Endothelial cell (in vitro differentiated cells): ENCODE measurements around the gene RNF126. TPM values are rescaled to one million over a fixed set of nuclear protein-coding genes. Genes with fewer than 3 reads are reported as not detected.
A peak's percentile ranks its signal among the peaks of the same experiment; 100 is the strongest.
"Not testable (repeated sequence)": the region's sequence is repeated elsewhere in the genome, so short reads cannot be mapped to it uniquely, and the experiment has no call there.

Experiments
- DNase-seq: peaks from one replicate; pipeline ENCODE4 v3.0.0; 2021; ENCODE audit warnings: low spot score
- H3K27ac Mint-ChIP-seq: one replicate; pipeline ENCODE4 v1.8.0; 2021; ENCODE audit warnings: mixed read lengths, inconsistent platforms; ENCODE audit not compliant: unreplicated experiment
- H3K27me3 Mint-ChIP-seq: one replicate; pipeline ENCODE4 v1.8.0; 2021; ENCODE audit warnings: mild to moderate bottlenecking, moderate library complexity, mixed read lengths, inconsistent platforms; ENCODE audit not compliant: unreplicated experiment
- H3K36me3 Mint-ChIP-seq: one replicate; pipeline ENCODE4 v1.8.0; 2021; ENCODE audit warnings: mild to moderate bottlenecking, low read depth, mixed read lengths, inconsistent platforms; ENCODE audit not compliant: unreplicated experiment
- H3K4me1 Mint-ChIP-seq: one replicate; pipeline ENCODE4 v1.8.0; 2021; ENCODE audit warnings: mild to moderate bottlenecking, mixed read lengths, inconsistent platforms; ENCODE audit not compliant: unreplicated experiment
- H3K4me3 Mint-ChIP-seq: one replicate; pipeline ENCODE4 v1.8.0; 2021; ENCODE audit warnings: mild to moderate bottlenecking, mixed read lengths, inconsistent platforms; ENCODE audit not compliant: unreplicated experiment
- H3K9me3 Mint-ChIP-seq: one replicate; pipeline ENCODE4 v1.8.0; 2021; ENCODE audit warnings: mixed read lengths, inconsistent platforms; ENCODE audit not compliant: unreplicated experiment
- total RNA-seq: library from RNA; stranded (reverse); fragmentation: NEBNext Ultra II Directional; extraction: Animal tissue kit (Norgen Biotek cat#: 25700); gene quantifications from one replicate; pipeline ENCODE4 v1.2.1, GENCODE V29; 2021; ENCODE audit not compliant: unreplicated experiment
- TF ChIP-seq, protein P1 (sequence below): fragments of 200-600 bp; sonication (generic); IDR thresholded peaks from one replicate; pipeline ENCODE4 v1.5.0; 2021; ENCODE audit warnings: antibody characterized with exemption; ENCODE audit not compliant: unreplicated experiment

The RNF126 gene
- total RNA-seq, 1 donor from 2014 or later, result 41.7 TPM

DNA sequence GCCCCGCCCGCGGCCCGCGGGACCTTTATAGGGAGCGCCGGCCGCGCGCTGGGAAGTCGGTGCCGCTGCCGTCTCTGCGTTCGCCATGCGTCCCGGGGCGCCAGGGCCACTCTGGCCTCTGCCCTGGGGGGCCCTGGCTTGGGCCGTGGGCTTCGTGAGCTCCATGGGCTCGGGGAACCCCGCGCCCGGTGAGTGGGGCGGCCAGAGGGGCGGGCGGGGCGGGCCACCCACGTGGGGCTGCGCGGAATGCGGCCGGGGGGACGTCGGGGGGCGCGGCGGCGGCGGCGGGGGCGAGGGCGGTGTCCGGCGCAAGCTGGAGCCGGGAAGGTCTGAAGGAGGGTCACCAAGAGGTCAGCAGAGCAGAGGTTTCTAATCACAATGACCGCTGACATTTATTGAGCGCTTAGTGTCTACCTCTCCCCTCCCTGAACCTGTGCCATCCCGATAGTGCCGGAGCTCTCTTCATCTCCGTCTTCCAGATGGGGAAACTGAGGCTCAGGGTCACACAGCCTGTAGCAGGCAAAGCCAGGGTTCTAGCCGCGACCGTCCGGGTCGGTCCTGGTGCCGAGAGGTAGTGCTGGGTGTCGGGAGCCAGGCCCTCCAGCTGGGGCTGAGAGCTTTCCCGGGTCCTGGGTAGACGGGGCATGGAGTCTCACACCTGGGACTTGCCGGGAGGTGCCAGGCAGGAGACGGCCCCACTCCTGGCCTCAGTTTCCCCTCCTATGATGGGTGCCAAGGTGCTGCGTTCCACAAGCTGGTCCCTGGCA lies 13.5 kb upstream of the RNF126 start, which contains the start of gene FSTL3:
TSS of gene FSTL3 (plus strand) at position 54 of the 767 bp plus-strand sequence. CDS start at position 86, 32 bp downstream.
- H3K27me3 Mint-ChIP-seq, result peaks cover 8% of the 10 kb centered on the region
- no peak within 1 kb of the TSS for H3K27ac Mint-ChIP-seq
- H3K36me3 Mint-ChIP-seq, result no peaks in the 10 kb centered on the region
- no peak for DNase-seq
- H3K4me3 Mint-ChIP-seq, result peak within 1 kb of the TSS; percentile 74
- TF ChIP-seq, protein P1, sequence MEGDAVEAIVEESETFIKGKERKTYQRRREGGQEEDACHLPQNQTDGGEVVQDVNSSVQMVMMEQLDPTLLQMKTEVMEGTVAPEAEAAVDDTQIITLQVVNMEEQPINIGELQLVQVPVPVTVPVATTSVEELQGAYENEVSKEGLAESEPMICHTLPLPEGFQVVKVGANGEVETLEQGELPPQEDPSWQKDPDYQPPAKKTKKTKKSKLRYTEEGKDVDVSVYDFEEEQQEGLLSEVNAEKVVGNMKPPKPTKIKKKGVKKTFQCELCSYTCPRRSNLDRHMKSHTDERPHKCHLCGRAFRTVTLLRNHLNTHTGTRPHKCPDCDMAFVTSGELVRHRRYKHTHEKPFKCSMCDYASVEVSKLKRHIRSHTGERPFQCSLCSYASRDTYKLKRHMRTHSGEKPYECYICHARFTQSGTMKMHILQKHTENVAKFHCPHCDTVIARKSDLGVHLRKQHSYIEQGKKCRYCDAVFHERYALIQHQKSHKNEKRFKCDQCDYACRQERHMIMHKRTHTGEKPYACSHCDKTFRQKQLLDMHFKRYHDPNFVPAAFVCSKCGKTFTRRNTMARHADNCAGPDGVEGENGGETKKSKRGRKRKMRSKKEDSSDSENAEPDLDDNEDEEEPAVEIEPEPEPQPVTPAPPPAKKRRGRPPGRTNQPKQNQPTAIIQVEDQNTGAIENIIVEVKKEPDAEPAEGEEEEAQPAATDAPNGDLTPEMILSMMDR, result no peak
- H3K4me1 Mint-ChIP-seq, result peaks cover 2% of the 10 kb centered on the region
- no peaks in the 10 kb centered on the region for H3K9me3 Mint-ChIP-seq

DNA sequence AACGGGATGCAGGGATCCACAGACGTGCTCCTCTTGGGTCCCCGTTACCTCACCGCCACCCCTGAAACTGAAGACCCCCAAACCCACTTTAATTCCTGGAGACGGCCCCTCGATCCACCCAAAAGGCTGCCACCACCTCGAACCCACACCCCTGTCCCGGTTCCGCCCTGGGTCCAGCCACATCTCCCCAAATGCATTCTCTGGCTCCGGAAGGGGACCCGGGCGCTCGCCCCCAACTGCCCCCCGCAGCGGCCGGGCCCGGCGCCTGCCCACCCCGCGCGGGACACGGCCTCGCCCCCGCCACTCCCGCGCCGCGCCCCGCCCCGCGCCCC lies 13.0 kb upstream of the RNF126 start:
- peaks cover 2% of the 10 kb centered on the region for H3K4me1 Mint-ChIP-seq
- no peak for DNase-seq
- peaks cover 8% of the 10 kb centered on the region for H3K27me3 Mint-ChIP-seq
- H3K36me3 Mint-ChIP-seq, result no peaks in the 10 kb centered on the region
- TF ChIP-seq, protein P1, result no peak
- H3K27ac Mint-ChIP-seq, result no peak overlapping the region
- no peaks in the 10 kb centered on the region for H3K9me3 Mint-ChIP-seq
- no peak overlapping the region for H3K4me3 Mint-ChIP-seq

DNA sequence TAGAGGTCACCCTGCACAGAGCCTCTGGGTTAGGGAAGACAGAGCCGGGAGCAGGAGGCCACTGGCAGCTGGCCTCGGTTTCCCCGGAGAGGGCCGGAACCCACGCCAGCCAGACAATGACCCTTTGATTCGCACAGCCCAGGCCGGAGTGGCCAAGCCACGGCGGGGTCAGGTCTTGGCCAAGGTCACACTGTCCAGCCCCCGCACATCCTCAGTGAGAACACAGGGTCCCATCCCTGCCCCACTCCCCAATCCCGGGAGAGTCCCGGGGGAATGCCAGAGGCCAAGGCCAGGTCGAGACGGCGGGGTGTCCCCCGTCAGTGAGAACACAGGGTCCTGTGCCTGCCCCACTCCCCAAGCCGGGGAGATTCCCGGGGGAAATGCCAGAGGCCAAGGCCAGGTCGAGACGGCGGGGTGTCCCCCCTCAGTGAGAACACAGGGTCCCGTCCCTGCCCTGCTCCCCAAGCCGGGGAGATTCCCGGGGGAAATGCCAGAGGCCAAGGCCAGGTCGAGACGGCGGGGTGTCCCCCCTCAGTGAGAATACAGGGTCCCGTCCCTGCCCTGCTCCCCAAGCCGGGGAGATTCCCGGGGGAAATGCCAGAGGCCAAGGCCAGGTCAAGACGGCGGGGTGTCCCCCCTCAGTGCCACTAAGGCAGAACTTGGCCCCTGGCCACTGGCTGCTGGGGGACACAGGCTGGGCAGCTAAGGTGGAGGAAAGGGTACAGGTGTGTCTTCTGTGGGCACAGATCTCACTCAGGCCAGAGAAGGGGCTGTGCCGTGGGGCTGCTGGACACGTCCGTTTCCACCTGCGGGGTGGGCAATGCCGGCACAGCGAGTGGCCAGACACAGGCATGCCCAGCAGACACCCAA lies 11.5 kb upstream of the RNF126 start:
- TF ChIP-seq, protein P1, result no peak
- Mint-ChIP-seq H3K4me3 (no peak overlapping the region), H3K36me3 (no peaks in the 10 kb centered on the region), H3K9me3 (no peaks in the 10 kb centered on the region), H3K4me1 (no peaks in the 10 kb centered on the region), H3K27me3 (peaks cover 7% of the 10 kb centered on the region), H3K27ac (no peak overlapping the region)
- no peak for DNase-seq

DNA sequence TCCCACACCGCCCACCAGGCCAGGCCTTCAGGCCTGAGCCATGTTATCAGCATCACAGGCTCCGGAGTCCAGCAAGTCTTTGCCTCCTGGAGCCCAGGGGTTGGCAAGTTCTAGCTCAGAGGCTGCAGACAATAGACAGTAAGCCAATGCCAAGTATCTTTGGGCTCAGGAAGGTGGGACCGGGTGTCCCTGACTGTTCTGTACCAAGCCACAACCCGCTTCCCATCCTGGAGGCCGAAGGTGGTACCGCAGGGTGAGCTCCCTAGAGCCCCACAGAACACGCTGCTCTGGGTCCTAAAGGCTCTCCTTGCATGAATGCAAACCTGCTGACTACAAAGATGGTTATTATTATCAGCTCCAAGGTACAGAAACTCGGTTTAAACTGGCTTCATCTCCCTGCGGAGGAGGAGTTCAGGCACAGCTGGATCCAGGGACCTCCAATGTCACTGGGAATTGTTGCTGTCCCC lies 7.6 kb upstream of the RNF126 start:
- Mint-ChIP-seq H3K4me1 (no peaks in the 10 kb centered on the region), H3K9me3 (no peaks in the 10 kb centered on the region), H3K36me3 (peaks cover 8% of the 10 kb centered on the region), H3K27me3 (peaks cover 9% of the 10 kb centered on the region), H3K4me3 (no peak overlapping the region), H3K27ac (no peak overlapping the region)
- TF ChIP-seq, protein P1, result peak; percentile 41
- no peak for DNase-seq

DNA sequence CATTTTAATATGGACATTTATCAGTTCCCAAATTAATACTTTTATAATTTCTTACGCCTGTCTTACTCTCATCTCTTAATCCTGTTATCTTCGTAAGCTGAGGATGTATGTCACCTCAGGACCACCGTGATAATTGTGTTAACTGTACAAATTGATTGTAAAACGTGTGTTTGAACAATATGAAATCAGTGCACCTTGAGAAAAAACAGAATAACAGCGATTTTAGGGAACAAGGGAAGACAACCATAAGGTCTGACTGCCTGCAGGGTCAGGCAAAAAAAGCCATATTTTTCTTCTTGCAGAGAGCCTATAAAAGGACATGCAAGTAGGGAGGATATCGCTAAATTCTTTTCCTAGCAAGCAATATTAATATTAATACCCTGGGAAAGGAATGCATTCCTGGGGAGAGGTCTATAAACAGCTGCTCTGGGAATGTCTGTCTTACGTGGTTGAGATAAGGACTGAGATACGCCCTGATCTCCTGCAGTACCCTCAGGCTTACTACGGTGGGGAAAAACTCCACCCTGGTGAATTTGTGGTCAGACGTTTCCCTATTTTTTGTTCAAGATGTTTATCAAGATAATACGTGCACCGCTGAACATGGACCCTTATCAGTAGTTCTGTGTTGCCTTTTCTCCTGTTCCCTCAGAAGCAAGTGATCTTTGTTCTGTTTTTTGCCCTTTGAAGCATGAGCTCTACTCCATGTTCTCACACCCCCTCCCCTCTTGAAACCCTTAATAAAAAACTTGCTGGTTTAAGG lies 5.8 kb upstream of the RNF126 start:
- H3K27ac Mint-ChIP-seq, H3K36me3 Mint-ChIP-seq, H3K9me3 Mint-ChIP-seq, H3K4me3 Mint-ChIP-seq, DNase-seq, H3K4me1 Mint-ChIP-seq: not testable (repeated sequence)
- H3K27me3 Mint-ChIP-seq, result peaks cover 13% of the 10 kb centered on the region

DNA sequence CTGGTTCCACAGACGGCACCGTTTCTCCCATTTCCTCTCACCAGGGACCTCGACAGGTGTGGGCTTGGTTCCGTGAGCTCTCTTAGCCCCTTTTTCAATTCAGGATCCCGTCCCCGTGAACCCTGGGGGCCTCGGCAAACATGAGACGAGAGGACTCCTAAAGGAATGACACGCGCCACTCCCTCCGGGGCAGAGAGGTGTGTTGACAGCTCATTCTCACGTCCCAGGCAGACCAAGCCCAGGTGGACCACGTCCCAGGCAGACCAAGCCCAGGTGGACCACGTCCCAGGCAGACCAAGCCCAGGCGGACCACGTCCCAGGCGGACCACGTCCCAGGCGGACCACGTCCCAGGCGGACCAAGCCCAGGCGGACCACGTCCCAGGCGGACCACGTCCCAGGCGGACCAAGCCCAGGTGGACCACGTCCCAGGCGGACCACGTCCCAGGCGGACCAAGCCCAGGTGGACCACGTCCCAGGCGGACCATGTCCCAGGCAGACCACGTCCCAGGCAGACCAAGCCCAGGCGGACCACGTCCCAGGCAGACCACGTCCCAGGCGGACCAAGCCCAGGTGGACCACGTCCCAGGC lies 4.1 kb upstream of the RNF126 start:
- H3K9me3 Mint-ChIP-seq, DNase-seq, H3K36me3 Mint-ChIP-seq, H3K4me1 Mint-ChIP-seq, H3K4me3 Mint-ChIP-seq: not testable (repeated sequence)
- Mint-ChIP-seq H3K27me3 (peaks cover 16% of the 10 kb centered on the region), H3K27ac (peak overlapping the region; percentile 5)
